Activated gamma-delta T cell (primary cell): ENCODE data around the gene HSD17B4.
"Not testable (repeated sequence)": the region's sequence is repeated elsewhere in the genome, so short reads cannot be mapped to it uniquely, and the experiment has no call there.

Source experiments
- DNase-seq: peaks from one replicate; lab custom pipeline; 2025; lab: John Stamatoyannopoulos, UW

The HSD17B4 gene

GRCh38 chr5:119435436-119436132 is 16.7 kb upstream of the HSD17B4 start:
- peak; percentile 12 for DNase-seq

DNA sequence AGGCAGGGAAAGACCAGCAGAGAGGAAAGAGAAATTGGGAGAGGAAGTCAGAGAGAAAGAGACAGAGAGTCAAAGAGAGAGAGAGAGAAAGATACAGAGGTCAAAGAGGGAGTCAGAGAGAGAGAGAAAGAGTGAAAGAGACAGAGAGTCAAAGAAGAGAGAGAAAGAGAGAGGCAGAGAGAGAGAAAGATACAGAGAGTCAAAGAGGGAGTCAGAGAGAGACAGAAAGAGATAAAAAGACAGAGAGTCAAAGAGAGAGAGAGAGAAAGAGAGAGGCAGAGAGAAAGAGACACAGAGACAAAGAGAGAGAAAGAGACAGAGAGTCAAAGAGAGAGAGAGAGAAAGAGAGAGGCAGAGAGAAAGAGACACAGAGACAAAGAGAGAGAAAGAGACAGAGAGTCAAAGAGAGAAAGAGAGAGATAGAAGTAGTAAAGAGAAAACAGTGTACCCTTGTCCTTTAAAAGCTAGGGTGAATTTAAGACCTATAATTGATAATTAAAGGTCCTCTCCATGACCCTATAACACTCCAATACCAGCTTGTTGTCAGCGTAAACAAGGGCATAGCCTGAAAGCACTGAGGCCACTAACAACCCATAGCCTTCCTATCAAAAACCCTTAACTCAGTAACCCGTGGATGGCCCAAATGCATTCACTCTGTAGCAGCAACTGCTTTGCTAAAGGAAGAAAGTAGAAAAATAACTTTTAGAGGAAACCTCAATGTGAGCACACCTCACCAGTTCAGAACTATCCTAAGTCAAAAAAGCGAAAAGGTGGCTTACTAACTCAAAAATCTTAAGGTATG is 14.3 kb upstream of the HSD17B4 start:
- DNase-seq: not testable (repeated sequence)

GRCh38 chr5:119438587-119438917 is 13.7 kb upstream of the HSD17B4 start:
- not testable (repeated sequence) for DNase-seq

GRCh38 chr5:119439140-119439631 is 13.1 kb upstream of the HSD17B4 start:
- DNase-seq: no peak

GRCh38 chr5:119439632-119440031 is 12.7 kb upstream of the HSD17B4 start:
- DNase-seq: not testable (repeated sequence)

DNA sequence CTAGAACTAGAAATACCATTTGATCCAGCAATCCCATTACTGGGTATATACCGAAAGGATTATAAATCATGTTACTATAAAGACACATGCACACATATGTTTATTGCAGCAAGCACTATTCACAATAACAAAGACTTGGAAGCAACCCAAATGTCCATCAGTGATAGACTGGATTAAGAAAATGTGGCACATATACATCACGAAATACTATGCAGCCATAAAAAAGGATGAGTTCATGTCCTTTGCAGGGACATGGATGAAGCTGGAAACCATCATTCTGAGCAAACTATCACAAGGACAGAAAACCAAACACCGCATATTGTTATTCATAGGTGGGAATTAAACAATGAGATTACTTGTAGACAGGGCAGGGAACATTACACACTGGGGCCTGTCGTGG is 7.7 kb upstream of the HSD17B4 start:
- DNase-seq: not testable (repeated sequence)

DNA sequence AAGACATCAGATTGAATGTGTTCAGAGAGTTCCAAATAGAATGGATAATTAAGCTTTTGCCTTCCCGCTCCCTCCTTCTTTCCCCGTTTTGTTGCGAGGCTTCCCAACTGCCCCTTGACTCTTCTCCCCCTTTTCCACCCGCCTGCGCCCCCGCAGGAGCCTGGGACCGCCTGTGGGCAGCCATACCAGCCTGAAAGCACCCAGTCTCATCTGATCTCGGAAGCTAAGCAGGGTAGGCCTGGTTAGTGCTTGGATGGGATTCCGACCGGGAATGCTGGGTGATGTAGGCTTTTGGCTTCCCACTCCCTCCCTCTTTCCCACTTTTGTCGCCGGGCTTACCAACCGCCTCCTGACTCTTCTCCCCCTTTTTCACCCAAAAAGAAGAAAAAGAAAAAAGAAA is 6.8 kb upstream of the HSD17B4 start:
- no peak for DNase-seq

GRCh38 chr5:119449882-119450281 is 2.4 kb upstream of the HSD17B4 start:
- DNase-seq: no peak

DNA sequence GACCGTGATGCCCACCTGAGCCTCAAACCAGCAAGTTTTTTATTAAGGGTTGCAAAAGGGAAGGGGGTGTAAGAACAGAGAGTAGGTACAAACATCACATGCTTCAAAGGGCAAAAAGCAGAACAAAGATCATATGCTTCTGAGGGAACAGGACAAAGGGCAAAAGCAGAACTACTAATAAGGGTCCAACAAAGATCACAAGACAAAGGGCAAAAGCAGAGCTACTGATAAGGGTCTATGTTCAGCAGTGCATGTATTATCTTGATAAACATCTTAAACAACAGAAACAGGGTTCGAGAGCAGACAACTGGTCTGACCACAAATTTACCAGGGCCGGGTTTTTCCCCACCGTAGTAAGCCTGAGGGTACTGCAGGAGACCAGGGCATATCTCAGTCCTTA is 1.7 kb upstream of the HSD17B4 start:
- DNase-seq: not testable (repeated sequence)

DNA sequence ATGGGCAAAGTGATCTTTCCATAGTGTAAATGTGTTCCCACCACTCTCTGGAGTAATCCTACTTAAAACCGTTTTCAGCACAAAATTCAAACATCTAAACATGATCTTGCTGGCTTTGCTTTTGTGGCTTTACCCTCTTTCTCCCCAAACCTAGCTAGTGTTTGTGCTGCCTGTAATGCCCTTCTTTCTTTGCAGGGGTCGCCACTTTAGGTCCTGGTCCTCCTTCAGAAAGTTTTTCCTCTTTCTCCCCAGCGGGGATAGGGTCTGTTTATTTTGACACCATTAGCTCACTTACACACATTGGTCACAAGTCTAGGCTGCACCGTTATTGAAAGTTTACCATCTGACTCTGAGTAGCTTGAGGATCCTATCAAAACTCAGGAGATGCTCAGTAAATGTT is 736 bp upstream of the HSD17B4 start:
- no peak for DNase-seq

GRCh38 chr5:119452060-119452372 is 281 bp upstream of the HSD17B4 start:
- DNase-seq: no peak

- DNase-seq: no peak
Measured at GRCh38 chr5:119453040-119453373, 710 bp downstream of the HSD17B4 start.

DNA sequence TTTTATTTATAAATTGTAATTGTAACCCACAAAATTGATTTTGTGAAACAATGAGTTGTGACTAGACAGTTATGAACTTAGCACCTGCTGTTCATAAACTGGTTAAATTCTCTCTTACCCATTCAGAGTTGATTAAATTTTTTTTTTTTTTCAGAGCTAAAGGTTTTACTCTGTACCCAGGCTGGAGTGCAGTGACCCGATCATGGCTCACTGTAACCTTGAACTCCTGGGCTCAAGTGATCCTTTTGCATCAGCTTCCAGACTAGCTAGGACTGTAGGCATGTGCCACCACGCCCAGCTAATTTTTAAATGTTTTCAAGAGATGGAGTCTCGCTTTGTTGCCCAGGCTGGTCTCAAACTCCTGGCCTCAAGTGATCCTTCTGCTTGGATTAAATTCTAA is 1.9 kb downstream of the HSD17B4 start:
- no peak for DNase-seq

- no peak for DNase-seq
Measured at GRCh38 chr5:119458911-119459632, 6.8 kb downstream of the HSD17B4 start.

DNA sequence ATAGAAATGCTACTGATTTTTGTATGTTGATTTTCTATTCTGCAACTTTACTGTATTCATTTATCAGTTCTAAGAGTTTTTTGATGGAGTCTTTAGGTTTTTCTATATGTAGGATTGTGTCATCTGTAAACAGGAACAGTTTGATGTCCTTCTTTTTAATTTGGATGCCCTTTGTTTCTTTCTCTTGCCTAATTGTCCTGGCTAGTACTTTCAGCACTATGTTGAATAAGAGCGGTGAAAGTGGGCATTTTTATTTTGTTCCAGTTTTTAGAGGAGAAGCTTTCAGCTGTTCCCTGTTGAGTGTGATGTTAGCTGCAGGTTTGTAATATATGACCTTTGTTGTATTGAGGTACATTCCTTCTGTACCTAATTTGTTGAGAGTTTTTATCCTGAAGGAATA is 13.3 kb downstream of the HSD17B4 start:
- no peak for DNase-seq

- no peak for DNase-seq
Measured at GRCh38 chr5:119468286-119468685, 16.0 kb downstream of the HSD17B4 start.

GRCh38 chr5:119470105-119470763 is 17.9 kb downstream of the HSD17B4 start:
- no peak for DNase-seq

GRCh38 chr5:119470851-119471451 is 18.7 kb downstream of the HSD17B4 start:
- no peak for DNase-seq

- no peak for DNase-seq
Measured at GRCh38 chr5:119473241-119473640, 20.9 kb downstream of the HSD17B4 start.

- no peak for DNase-seq
Measured at GRCh38 chr5:119476341-119476740, 24.0 kb downstream of the HSD17B4 start.

DNA sequence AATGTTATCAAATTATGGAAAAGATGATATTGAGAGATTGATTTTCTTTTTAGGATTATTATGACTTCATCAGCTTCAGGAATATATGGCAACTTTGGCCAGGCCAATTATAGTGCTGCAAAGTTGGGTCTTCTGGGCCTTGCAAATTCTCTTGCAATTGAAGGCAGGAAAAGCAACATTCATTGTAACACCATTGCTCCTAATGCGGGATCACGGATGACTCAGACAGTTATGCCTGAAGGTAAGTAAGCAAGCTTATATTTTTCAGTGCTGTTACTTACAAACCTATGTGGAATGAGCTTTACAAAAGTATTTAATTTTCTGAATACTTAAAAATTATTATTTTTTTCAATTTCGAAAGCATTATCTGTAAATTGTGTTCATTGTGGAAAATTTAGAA is 26.5 kb downstream of the HSD17B4 start:
- DNase-seq: no peak

GRCh38 chr5:119480629-119481028 is 28.3 kb downstream of the HSD17B4 start:
- DNase-seq: not testable (repeated sequence)
